ENCODE measurements around the gene PLEKHG5.

PLEKHG5 gene

GRCh38 chr1:6509220-6509918 lies 17.9 kb upstream of the PLEKHG5 start:
- no peak for DNase-seq

- no peak for DNase-seq
Observed at GRCh38 chr1:6508816-6509189, 17.3 kb upstream of the PLEKHG5 start.

- no peak for DNase-seq
Observed at GRCh38 chr1:6508154-6508815, 16.8 kb upstream of the PLEKHG5 start.

- no peak for DNase-seq
Observed at GRCh38 chr1:6507461-6507911, 16.0 kb upstream of the PLEKHG5 start.

GRCh38 chr1:6507037-6507428 lies 15.6 kb upstream of the PLEKHG5 start:
- peak; percentile 47 for DNase-seq

GRCh38 chr1:6506210-6507036 lies 15.0 kb upstream of the PLEKHG5 start:
- no peak for DNase-seq

- no peak for DNase-seq
Observed at GRCh38 chr1:6505367-6506209, 14.1 kb upstream of the PLEKHG5 start.

- DNase-seq, result no peak
Observed at GRCh38 chr1:6504887-6505286, 13.4 kb upstream of the PLEKHG5 start.

- DNase-seq, result no peak
Observed at GRCh38 chr1:6503884-6504602, 12.6 kb upstream of the PLEKHG5 start.

- DNase-seq, result no peak
Observed at GRCh38 chr1:6502000-6502891, 10.8 kb upstream of the PLEKHG5 start.

GRCh38 chr1:6501279-6501813 lies 9.9 kb upstream of the PLEKHG5 start:
- no peak for DNase-seq

GRCh38 chr1:6500544-6501278 lies 9.2 kb upstream of the PLEKHG5 start:
- DNase-seq, result no peak

GRCh38 chr1:6499296-6499695 lies 7.8 kb upstream of the PLEKHG5 start:
- no peak for DNase-seq

- no peak for DNase-seq
Observed at GRCh38 chr1:6498576-6499111, 7.2 kb upstream of the PLEKHG5 start.

GRCh38 chr1:6497867-6498575 lies 6.6 kb upstream of the PLEKHG5 start:
- no peak for DNase-seq

GRCh38 chr1:6497215-6497866 lies 5.9 kb upstream of the PLEKHG5 start:
- peak; percentile 19 for DNase-seq

GRCh38 chr1:6496890-6497214 lies 5.4 kb upstream of the PLEKHG5 start:
- DNase-seq, result no peak

GRCh38 chr1:6496365-6496721 lies 4.9 kb upstream of the PLEKHG5 start:
- DNase-seq, result no peak

All from GDM1 (cell line).